HG02938 (cell line): ENCODE data around the gene LCORL.
"Not testable (repeated sequence)": the region's sequence is repeated elsewhere in the genome, so short reads cannot be mapped to it uniquely, and the experiment has no call there.

ENCODE experiments used
- ATAC-seq: cut with Tn5 transposase; IDR thresholded peaks from one replicate; pipeline ENCODE4 v1.9.1; 2021; ENCODE audit warnings: mild to moderate bottlenecking, moderate library complexity; ENCODE audit not compliant: unreplicated experiment

Gene LCORL

GRCh38 chr4:18021720-18022571 is at the start of gene LCORL:
LCORL (minus strand) TSS chr4:18021755; CDS start chr4:18021751, 4 bp downstream.
- ATAC-seq: peak; percentile 73

GRCh38 chr4:18069810-18070209 is 48.3 kb upstream of the LCORL start:
- no peak for ATAC-seq

DNA sequence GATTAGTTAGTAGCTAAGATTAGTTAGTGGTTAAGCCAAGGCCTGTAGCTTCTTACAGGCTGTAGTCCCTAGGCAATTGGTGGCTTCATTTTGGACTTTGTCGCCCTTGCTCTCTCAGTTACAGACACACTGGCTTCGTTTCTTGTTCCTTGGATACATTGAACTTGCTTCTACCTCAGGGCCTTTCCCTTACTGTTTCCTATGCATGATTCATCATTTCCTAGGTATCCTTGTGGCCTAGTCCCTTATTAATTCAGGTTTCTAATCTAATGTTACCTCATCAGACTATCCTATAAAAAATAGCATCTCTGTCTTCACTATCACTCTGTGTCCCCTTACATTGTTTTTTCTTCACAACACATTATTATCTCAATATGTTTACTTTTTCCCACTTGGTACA is 45.5 kb upstream of the LCORL start:
- no peak for ATAC-seq

DNA sequence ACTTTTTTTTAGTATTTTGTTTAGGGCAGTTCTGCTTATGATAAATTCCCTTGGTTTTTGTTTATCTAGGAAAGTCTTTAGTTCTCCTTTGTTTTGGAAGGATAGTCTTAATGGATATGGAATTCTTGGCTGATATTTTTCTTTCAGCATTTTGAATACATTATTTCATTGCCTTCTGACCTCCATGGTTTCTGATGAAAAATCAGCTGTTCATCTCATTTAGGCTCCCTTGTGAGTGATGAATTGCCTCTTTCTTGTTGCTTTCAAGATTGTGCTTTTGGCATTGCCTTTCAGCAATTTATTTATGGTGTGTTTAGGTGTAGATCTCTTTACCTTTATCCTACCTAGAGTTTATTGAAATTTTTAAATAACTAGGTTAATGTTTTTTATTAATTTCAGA is 41.5 kb upstream of the LCORL start:
- ATAC-seq: no peak

DNA sequence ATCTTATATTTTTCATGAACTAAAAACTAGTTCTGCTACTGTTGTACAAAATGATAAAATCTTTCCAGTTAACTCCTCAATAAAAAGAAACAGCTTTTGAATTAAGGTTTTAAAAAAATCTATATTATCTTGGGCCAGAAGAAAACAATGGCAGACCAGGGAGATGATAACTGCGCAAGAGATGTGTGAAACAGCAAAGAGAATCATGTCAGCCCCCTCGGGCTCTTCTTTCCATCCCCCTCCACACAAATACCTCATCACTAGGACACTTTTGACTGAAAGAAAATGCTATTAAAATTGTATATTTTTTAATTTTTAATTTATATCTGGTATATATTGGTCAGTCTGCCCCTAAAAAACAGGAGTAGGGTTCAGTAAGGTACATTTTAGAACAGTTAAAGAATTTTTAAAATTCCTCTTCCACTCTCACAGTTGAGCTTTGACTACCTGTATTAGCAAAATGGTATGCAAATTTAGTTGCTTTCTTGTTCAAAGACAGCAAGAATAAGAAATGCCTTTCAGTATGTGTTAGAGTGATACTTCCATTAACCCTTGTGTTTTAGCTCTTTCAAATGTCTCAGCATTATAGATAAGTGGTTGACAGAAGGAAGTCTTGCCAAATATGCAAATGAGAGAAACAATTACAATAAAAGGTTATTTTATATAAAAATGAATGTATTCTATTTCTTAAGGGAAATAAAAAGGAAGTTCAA is 36.4 kb upstream of the LCORL start:
- peak; percentile 87 for ATAC-seq

DNA sequence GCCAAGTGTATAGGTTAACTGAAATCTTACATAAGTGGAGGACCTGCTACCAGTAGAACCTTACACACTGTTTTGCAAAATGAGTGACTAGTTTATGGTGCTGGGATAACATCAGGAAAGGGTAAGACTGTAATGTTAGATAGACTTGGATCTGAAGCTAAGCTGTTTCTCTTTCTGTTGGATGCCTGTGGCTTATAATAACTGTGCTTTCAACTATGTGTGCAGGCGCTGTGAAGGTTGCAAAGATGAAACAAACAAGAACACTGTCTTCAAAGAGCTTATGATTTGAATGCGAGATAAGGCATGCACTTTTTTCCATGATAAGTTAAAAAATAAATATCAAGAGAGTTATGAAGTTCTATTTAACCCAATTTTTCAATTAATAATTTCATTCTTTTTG is 34.5 kb upstream of the LCORL start:
- no peak for ATAC-seq

DNA sequence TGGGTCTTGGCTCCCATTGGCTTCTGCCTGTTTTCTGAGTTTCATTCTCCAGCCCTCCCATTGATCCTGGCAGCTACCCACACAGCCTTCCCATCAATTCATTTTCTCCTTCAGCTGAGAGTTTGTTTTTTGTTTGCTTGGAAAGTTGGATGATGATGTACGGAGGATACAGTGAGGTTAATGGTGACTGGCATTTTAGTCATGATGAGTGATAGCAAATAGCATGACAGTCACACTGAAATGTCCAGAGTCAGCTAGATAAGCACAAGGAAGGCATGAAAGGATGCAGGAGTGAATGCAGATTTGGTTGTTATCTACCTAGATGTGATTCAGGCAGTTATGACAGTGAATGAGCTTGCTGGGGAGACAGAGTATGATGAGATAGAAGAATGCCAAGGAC is 30.6 kb upstream of the LCORL start:
- no peak for ATAC-seq

- ATAC-seq: no peak
Observed at GRCh38 chr4:18051281-18051680, 29.7 kb upstream of the LCORL start.

DNA sequence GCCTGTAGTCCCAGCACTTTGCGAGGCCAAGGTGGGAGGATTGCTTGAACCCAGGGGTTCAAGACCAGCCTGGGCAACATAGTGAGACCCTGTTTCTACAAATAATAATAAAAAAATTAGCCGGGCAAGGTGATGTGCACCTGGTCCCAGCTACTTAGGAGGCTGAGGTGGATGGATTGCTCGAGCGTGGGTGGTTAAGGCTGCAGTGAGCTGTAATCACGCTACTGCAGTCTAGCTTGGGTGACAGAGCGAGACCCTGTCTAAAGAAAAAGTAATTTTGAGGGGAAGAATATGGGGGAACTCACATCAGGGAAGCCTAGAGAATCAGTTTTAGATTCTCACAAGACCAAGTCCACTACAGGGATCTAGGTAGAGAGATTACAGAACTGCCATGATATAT is 28.9 kb upstream of the LCORL start:
- no peak for ATAC-seq

DNA sequence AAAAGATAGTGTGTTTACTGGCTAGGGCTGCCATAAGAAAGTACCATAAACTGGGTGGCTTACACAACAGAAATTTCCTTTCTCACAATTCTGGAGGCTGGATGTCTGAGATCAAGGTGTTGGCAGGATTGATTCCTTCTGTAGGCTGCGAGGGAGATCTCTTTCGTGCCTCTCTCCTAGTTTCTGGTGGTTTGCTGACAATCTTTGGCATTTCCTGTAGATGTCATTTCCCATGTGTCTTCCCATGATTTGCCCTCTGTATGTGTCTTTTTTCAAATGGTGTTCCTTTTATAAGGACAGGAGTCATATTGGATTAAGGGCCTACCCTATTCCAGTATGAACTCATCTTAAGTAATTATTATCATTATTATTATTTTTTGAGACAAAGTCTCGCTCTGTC is 27.9 kb upstream of the LCORL start:
- no peak for ATAC-seq

GRCh38 chr4:18042754-18043153 is 21.2 kb upstream of the LCORL start:
- no peak for ATAC-seq

DNA sequence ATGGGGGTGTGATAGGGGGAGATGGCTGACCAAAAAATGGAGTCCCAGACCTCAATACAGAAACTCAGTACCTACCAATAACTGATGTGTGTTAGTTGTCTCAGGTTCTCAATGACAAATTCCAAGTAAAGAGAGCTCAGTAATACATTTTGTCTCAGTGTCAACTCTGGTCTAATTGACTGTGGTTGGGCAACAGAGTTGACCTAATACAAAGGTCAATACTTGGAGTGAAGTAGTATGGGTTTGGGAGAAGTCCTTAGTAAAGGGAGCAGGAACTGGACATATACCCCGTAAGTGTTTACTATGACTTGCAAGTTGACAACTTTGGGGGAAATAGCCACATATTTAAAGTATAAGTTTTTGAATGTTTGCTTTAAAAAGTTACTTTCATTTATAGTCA is 20.5 kb upstream of the LCORL start:
- ATAC-seq: no peak

DNA sequence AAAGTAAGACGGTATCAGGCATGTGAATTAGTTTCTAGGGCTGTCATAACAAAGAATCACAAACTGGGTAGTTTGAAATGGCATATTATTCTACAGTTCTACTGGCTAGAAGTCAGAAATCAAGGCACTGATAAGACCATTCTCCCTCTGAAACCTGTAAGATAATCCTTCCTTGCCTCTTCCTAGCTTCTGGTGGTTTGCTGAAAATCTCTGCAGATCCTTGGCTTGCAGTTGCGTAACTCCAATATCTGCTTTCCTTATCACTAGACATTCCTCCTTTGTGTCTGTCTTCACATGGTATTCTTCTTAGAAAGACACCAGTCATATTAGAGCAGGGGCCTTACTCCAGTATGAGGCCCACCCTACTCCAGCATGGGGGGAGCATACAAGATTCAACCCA is 19.6 kb upstream of the LCORL start:
- no peak for ATAC-seq

- peak; percentile 80 for ATAC-seq
Observed at GRCh38 chr4:18039113-18039512, 17.6 kb upstream of the LCORL start.

GRCh38 chr4:18036369-18036768 is 14.8 kb upstream of the LCORL start:
- not testable (repeated sequence) for ATAC-seq

DNA sequence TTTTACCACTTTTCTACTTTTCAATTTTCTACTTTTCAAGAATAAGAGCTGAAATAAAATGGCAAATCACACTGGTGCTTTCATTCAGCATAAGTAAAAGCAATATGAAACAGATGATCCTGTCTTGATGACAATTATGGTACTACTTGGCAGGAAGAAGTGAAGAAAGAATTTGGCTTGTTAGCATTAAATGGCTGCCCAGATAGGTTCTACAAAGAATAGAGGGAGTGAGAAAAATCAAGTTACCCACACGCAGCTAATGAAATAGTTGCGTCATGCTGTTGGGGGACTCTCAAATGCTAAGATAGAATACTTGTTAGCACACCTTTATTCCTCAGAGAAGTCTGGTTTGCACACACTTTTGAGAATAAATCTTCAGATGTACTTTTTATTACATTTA is 12.5 kb upstream of the LCORL start:
- ATAC-seq: no peak

- no peak for ATAC-seq
Observed at GRCh38 chr4:18033111-18034085, 11.8 kb upstream of the LCORL start.

DNA sequence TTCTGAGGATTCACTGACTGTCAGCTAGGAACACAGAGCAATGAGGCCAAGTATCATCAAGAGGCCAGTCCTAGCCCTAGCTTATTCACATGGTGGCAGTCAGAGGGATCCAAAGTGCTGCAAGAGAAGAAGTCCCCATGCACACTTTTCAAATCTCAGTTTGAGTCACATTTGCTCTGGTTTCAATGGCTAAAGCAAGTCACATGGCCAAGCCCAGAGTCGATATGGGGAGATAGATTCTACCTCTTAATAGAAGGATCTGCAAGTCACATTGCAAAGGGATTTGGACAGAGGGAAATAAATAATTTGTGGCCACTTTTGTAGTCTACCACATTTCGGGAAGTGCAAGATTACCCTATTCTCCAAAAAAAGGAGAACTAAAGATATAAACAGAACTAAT is 3.7 kb upstream of the LCORL start:
- ATAC-seq: no peak

DNA sequence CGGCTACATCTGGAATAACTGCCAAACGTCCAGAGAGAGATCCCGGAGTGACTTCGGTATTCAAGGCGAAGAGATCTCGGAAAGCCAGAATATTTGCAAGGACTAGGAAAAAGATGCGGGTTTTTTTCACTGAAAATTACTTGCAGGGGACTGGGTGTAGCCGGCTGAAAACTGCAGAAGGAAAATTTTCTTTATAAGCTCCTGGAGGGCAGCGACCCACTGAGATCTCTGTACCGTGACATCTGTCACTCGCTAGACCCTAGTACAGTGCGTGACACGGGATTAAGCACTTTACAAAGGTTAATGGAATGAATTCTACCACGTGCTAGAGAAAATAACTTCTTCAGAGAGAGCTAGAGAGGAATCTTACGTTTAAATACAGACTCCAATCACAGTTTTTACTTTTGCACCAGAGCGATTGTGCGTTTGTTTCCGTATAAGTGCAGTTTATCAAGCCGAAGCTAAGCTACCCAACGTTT is 1.1 kb upstream of the LCORL start:
- ATAC-seq: no peak

GRCh38 chr4:18021470-18021719 is 160 bp downstream of the LCORL start:
- peak; percentile 8 for ATAC-seq
